Keratinocyte (primary cell): ENCODE results near the gene TANGO2. TPM values are rescaled to one million over a fixed set of nuclear protein-coding genes. Genes with fewer than 3 reads are reported as not detected.
"Not testable (repeated sequence)": the region's sequence is repeated elsewhere in the genome, so short reads cannot be mapped to it uniquely, and the experiment has no call there.

Experiments
- DNase-seq: peaks from one replicate; pipeline ENCODE4 v3.0.0-alpha.2; 2011; ENCODE audit warnings: low read depth, missing footprints, low spot score
- FAIRE-seq: peaks from 2 replicates; lab custom pipeline; 2011; peaks lifted over from hg19 to GRCh38; lab: Jason Lieb, UNC
- H2AFZ ChIP-seq: 2 replicates; pipeline ENCODE4 v1.6.0; 2012; ENCODE audit warnings: low read length, control low read depth, inconsistent platforms; ENCODE audit not compliant: control insufficient read depth
- H3K27ac ChIP-seq: 2 replicates; pipeline ENCODE4 v1.5.1; 2011; ENCODE audit warnings: low read length; ENCODE audit not compliant: control insufficient read depth, insufficient read depth
- H3K27me3 ChIP-seq: 3 replicates; pipeline ENCODE4 v1.6.0; 2011; ENCODE audit warnings: low read length; ENCODE audit not compliant: control insufficient read depth, insufficient read depth; ENCODE audit errors: extremely low read depth
- H3K36me3 ChIP-seq, 2 experiments: 2 replicates in 1 of 2; 3 replicates in 1 of 2; pipeline ENCODE4 v1.5.1; 2011; ENCODE audit warnings: low read length in 2 of 2, mild to moderate bottlenecking in 1 of 2; ENCODE audit not compliant: control insufficient read depth in 2 of 2, insufficient read depth in 2 of 2; ENCODE audit errors: extremely low read depth in 1 of 2
- H3K4me1 ChIP-seq: 3 replicates; pipeline ENCODE4 v1.5.1; 2011; ENCODE audit warnings: low read length; ENCODE audit not compliant: control insufficient read depth, insufficient read depth; ENCODE audit errors: extremely low read depth
- H3K4me2 ChIP-seq: 3 replicates; pipeline ENCODE4 v1.6.0; 2011; ENCODE audit warnings: low read depth, low read length; ENCODE audit not compliant: control insufficient read depth, insufficient read depth; ENCODE audit errors: extremely low read depth
- H3K4me3 ChIP-seq, 3 experiments: fragments of 200-600 bp in 1 of 3; sonication (generic) in 1 of 3; 2 replicates in 2 of 3; 3 replicates in 1 of 3; pipeline ENCODE4 v1.5.1; 2011 to 2016; ENCODE audit warnings: low read length in 3 of 3, mild to moderate bottlenecking in 3 of 3, control low read depth in 2 of 3, inconsistent platforms in 1 of 3, low read depth in 1 of 3, mixed read lengths in 1 of 3, mixed run types in 1 of 3, moderate library complexity in 1 of 3; ENCODE audit not compliant: control insufficient read depth in 2 of 3, insufficient read depth in 2 of 3; ENCODE audit errors: extremely low read depth in 1 of 3
- H3K79me2 ChIP-seq: 2 replicates; pipeline ENCODE4 v1.6.0; 2012; ENCODE audit warnings: low read length; ENCODE audit not compliant: control insufficient read depth, insufficient read depth
- H3K9ac ChIP-seq: 3 replicates; pipeline ENCODE4 v1.6.0; 2011; ENCODE audit warnings: low read length; ENCODE audit not compliant: control insufficient read depth, insufficient read depth; ENCODE audit errors: extremely low read depth
- H3K9me1 ChIP-seq: 3 replicates; pipeline ENCODE4 v1.6.0; 2011; ENCODE audit warnings: low read length; ENCODE audit not compliant: control insufficient read depth, insufficient read depth; ENCODE audit errors: extremely low read depth
- H3K9me3 ChIP-seq: 2 replicates; pipeline ENCODE4 v1.5.1; 2012; ENCODE audit warnings: low read depth, low read length; ENCODE audit not compliant: control insufficient read depth
- H4K20me1 ChIP-seq: 3 replicates; pipeline ENCODE4 v1.6.0; 2011; ENCODE audit warnings: low read length; ENCODE audit not compliant: control insufficient read depth, insufficient read depth; ENCODE audit errors: extremely low read depth
- EZH2 ChIP-seq: IDR thresholded peaks from one replicate; pipeline ENCODE4 v1.6.1; 2012; ENCODE audit warnings: inconsistent platforms, mild to moderate bottlenecking, low read length, moderate library complexity
- dilution Hi-C: fragments of 300-500 bp; cut with MboI; formaldehyde crosslinking; loops from one replicate; pipeline ENCODE4 v1.7.0; 2020; ENCODE audit warnings: low sequenced_read_pairs; ENCODE audit not compliant: extremely low pct_ligation_motif_present
- polyA plus RNA-seq, 5 experiments: library from polyadenylated mRNA; depleted of rRNA in 3 of 5; stranded (reverse) in 3 of 5; stranded (forward) in 1 of 5; unstranded in 1 of 5; fragments of >200 nt; gene quantifications; 1 replicate in 1 of 5; 2 replicates in 3 of 5; 3 replicates in 1 of 5; pipeline versions ENCODE4 v1.2.1 to v1.2.3, GENCODE V29; 2011 to 2012; ENCODE audit warnings: missing spikeins in 2 of 5, low read depth in 1 of 5, low replicate concordance in 1 of 5
- TF ChIP-seq, protein P1 (sequence below), 3 experiments: IDR thresholded peaks in 1 of 3; conservative IDR thresholded peaks in 1 of 3; optimal IDR thresholded peaks in 1 of 3; 2 replicates in 2 of 3; 3 replicates in 1 of 3; pipeline versions ENCODE3 to v1.5.1; 2011; ENCODE audit warnings: low read length in 3 of 3, mild to moderate bottlenecking in 3 of 3, moderate library complexity in 2 of 3, control low read depth in 1 of 3, inconsistent platforms in 1 of 3; ENCODE audit not compliant: insufficient read depth in 2 of 3; ENCODE audit errors: extremely low read depth in 1 of 3

The TANGO2 gene
- polyA plus RNA-seq, 1 donor (not counting 4 experiments of a cell fraction or from before 2014, with no cell fraction given), result 20.1 TPM

DNA sequence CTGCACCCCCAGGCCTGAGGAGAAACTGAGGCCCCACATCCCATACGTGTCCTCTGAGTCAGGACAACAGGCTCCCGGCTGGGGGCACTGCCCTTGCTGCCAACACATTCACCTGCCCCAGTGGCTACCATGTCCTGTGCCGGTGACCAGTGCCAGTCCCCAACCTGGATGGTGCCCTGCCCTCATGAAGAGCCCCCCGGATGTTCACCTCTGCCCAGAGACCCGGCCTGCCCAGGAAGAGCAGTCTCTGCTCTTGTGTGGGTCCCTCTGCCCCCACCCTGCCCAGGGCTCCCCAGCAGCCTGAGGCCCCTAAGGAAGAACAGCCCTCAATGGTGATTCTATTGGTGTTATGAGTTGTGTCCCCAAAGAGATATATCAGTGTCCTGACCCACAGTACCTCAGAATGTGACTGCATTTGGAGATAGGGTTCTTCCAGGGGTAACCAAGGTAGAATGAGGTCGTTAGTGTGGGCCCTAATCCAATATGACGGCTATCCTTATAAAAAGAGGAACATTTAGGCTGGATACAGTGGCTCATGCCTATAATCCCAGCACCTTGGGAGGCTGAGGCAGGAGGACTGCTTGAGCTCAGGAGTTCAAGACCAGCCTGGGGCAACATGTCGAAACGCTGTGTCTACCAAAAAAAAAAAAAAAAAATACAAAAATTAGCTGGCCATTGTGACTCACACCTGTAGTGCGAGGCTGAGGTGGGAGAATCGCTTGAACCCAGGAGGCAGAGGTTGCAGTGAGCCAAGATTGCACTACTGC is 45.9 kb downstream of the TANGO2 start:
- dilution Hi-C loops, result no loop called here
- H3K27ac ChIP-seq, result no peak overlapping the region
- H3K9me1 ChIP-seq, result peaks cover 5% of the 10 kb centered on the region
- no peak for TF ChIP-seq EZH2
- TF ChIP-seq, protein P1, sequence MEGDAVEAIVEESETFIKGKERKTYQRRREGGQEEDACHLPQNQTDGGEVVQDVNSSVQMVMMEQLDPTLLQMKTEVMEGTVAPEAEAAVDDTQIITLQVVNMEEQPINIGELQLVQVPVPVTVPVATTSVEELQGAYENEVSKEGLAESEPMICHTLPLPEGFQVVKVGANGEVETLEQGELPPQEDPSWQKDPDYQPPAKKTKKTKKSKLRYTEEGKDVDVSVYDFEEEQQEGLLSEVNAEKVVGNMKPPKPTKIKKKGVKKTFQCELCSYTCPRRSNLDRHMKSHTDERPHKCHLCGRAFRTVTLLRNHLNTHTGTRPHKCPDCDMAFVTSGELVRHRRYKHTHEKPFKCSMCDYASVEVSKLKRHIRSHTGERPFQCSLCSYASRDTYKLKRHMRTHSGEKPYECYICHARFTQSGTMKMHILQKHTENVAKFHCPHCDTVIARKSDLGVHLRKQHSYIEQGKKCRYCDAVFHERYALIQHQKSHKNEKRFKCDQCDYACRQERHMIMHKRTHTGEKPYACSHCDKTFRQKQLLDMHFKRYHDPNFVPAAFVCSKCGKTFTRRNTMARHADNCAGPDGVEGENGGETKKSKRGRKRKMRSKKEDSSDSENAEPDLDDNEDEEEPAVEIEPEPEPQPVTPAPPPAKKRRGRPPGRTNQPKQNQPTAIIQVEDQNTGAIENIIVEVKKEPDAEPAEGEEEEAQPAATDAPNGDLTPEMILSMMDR (optimal IDR thresholded peaks at IDR 0.05 in 1 of 3, IDR thresholded peaks at IDR 0.05 in 1 of 3, conservative IDR thresholded peaks at IDR 0.05 in 1 of 3; ENCODE audit: extremely low read depth in 1 of 3, insufficient read depth in 2 of 3, low read length in 3 of 3), result no peak
- H3K4me3 ChIP-seq, result no peak overlapping the region
- peaks cover 25% of the 10 kb centered on the region for H3K4me1 ChIP-seq
- H2AFZ ChIP-seq, result no peak overlapping the region
- DNase-seq (no peak), FAIRE-seq (no peak)
- no peaks in the 10 kb centered on the region for H3K9me3 ChIP-seq
- H4K20me1 ChIP-seq, result no peaks in the 10 kb centered on the region
- no peaks in the 10 kb centered on the region for H3K79me2 ChIP-seq
- H3K36me3 ChIP-seq, result peaks cover 0 to 2% of the 10 kb centered on the region in 2 experiments
- H3K4me2 ChIP-seq, result no peak overlapping the region
- no peaks in the 10 kb centered on the region for H3K27me3 ChIP-seq
- no peak overlapping the region for H3K9ac ChIP-seq

DNA sequence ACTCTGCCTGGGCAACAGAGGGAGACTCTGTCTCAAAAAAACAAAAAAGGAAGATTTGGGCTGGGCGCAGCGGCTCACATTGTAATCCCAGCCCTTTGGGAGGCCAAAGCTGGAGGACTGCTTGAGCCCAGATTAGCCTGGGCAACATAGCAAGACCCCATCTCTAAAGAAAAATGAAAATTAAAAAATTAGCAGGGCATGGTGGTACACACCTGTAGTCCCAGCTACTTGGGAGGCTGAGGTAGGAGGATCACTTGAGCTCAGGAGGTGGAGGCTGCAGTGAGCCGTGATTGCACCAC is 46.4 kb downstream of the TANGO2 start:
- H4K20me1 ChIP-seq, H3K27me3 ChIP-seq, H2AFZ ChIP-seq, H3K36me3 ChIP-seq, H3K9me1 ChIP-seq, H3K9ac ChIP-seq, H3K9me3 ChIP-seq, DNase-seq, H3K79me2 ChIP-seq, dilution Hi-C loops, H3K27ac ChIP-seq, H3K4me3 ChIP-seq, H3K4me2 ChIP-seq, FAIRE-seq: not testable (repeated sequence)
- H3K4me1 ChIP-seq, result peaks cover 20% of the 10 kb centered on the region

DNA sequence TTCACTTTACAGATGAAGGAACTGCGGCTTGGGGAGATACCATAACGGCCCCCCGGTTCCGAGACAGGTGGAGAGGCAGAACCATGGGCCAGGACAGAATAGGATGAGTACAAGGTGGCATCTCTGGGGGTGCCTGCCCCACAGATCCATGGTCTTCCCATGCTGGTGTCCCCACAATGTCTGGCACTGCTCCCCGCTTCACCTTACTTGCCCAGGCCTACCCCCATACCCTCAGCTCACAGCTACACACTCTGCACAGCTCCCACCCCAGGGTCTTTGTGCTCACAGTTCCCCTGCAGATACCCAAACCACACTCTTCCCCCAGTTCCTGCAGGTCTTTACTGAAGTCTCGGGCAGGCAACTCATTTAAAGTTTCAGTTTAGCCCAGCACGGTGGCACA is 47.7 kb downstream of the TANGO2 start:
- dilution Hi-C loops, result no loop called here
- Histone ChIP-seq H4K20me1 (no peaks in the 10 kb centered on the region), H3K4me1 (peaks cover 7% of the 10 kb centered on the region), H3K4me2 (no peak overlapping the region), H3K9me3 (no peaks in the 10 kb centered on the region), H3K9ac (no peak overlapping the region), H3K27me3 (no peaks in the 10 kb centered on the region), H3K9me1 (peaks cover 2% of the 10 kb centered on the region), H3K36me3 (peaks cover 0 to 2% of the 10 kb centered on the region in 2 experiments), H3K4me3 (no peak overlapping the region), H3K27ac (no peak overlapping the region), H2AFZ (no peak overlapping the region), H3K79me2 (no peaks in the 10 kb centered on the region)
- DNase-seq (no peak), FAIRE-seq (no peak)
- TF ChIP-seq, protein P1 (optimal IDR thresholded peaks at IDR 0.05 in 1 of 3, IDR thresholded peaks at IDR 0.05 in 1 of 3, conservative IDR thresholded peaks at IDR 0.05 in 1 of 3; ENCODE audit: extremely low read depth in 1 of 3, insufficient read depth in 2 of 3, low read length in 3 of 3), result no peak
- no peak for TF ChIP-seq EZH2
